ENCODE measurements around the gene CLEC12A.

DNA sequence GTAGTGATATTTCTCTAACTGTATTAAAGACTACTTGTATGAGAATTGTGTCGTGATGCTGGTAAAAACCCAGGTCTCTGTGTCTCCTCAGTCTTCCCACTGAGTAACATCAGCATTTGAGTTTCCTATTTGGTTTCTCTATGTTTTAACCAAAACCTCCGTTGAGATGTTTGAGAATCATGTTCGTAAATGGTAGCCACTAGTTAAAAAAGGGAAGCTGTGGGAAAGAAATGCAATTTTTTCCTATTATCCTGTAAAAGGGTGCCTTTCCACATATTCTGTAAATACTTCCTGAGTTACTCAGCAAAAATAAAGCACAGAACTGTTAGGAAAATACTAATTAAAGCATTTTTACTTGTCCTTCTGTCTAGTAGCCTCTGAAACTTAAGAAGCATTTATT lies 20.7 kb downstream of the CLEC12A start:
- TF ChIP-seq, protein P1, sequence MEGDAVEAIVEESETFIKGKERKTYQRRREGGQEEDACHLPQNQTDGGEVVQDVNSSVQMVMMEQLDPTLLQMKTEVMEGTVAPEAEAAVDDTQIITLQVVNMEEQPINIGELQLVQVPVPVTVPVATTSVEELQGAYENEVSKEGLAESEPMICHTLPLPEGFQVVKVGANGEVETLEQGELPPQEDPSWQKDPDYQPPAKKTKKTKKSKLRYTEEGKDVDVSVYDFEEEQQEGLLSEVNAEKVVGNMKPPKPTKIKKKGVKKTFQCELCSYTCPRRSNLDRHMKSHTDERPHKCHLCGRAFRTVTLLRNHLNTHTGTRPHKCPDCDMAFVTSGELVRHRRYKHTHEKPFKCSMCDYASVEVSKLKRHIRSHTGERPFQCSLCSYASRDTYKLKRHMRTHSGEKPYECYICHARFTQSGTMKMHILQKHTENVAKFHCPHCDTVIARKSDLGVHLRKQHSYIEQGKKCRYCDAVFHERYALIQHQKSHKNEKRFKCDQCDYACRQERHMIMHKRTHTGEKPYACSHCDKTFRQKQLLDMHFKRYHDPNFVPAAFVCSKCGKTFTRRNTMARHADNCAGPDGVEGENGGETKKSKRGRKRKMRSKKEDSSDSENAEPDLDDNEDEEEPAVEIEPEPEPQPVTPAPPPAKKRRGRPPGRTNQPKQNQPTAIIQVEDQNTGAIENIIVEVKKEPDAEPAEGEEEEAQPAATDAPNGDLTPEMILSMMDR (IDR thresholded peaks at IDR 0.05), result no peak
- no peak for TF ChIP-seq POLR2A (IDR thresholded peaks at IDR 0.05)
